Measurements from ENCODE around the gene WAS.
"Not testable (repeated sequence)": the region's sequence is repeated elsewhere in the genome, so short reads cannot be mapped to it uniquely, and the experiment has no call there.

Gene WAS

DNA sequence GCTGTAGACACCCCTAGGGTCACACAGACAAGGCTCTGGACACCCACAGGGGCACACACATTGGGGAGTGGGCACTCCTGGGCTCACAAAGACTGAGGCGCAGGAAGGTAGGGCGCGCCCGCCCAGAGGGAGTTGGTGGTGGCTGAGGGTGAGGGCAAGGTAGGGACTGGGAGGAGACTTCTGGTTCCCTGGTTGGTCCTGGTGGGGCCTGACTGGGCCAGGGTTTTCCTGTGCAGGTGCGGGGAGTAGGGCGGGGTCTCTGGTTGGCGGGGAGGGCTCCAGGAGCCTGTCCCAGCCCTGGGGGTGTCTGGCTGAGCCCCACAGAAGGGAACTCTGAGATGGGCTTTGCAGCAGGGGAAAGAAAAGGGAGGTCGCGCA is 6.7 kb upstream of the WAS start:
- DNase-seq: no peak
- peak overlapping the region; percentile 88 to 95 for H3K27ac Mint-ChIP-seq
- ATAC-seq: peak; percentile 44
- no peaks in the 10 kb centered on the region for H3K27me3 Mint-ChIP-seq
- no peaks in the 10 kb centered on the region for H3K9me3 Mint-ChIP-seq
- peaks cover 35% of the 10 kb centered on the region for H3K4me1 Mint-ChIP-seq
- peak overlapping the region; percentile 93 to 95 for H3K4me3 Mint-ChIP-seq

DNA sequence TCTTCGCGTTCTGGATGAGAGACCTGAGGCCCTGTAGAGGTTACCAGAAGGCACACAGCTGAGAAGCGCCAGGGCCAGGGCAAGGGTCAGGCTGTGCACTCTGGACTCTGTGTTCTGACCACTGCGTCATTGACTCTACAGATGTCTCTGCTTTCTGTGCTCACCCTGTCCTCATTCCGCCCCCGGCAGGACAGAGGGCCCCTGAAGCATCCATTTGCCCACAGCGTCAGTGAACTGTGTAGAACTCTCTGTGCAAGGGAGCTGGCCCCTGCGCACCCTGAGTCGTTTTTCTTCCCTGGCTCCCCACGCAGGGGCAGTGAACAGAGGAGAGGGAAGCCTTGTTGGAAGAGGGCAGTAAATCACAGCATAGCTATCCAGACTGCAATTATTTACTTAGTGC is 6.1 kb upstream of the WAS start:
- Mint-ChIP-seq H3K27ac (peak overlapping the region; percentile 88 to 95), H3K9me3 (no peaks in the 10 kb centered on the region), H3K27me3 (no peaks in the 10 kb centered on the region), H3K4me1 (peaks cover 41% of the 10 kb centered on the region), H3K4me3 (peak overlapping the region; percentile 93 to 95)
- ATAC-seq: no peak
- no peak for DNase-seq

DNA sequence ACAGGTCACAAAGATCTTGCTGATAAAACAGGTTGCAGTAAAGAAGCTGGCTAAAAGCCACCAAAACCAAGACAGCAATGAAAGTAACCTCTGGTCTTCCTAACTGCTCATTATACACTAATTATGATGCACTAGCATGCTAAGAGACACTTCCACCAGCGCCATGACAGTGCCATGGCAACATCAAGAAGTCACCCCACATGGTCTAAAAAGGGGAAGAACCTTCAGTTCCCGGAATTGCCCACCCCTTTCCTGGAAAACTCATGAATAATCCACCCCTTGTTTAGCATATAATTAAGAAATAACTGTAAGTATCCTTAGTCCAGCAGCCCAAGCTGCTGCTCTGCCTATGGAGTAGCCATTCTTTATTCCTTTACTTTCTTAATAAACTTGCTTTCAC is 3.1 kb upstream of the WAS start:
- Mint-ChIP-seq H3K4me3 (peak overlapping the region in 1 of 2 donors; percentile 24), H3K4me1 (peaks cover 64% of the 10 kb centered on the region), H3K27ac (peak overlapping the region in 1 of 2 donors; percentile 61)
- peak; percentile 26 to 60 for DNase-seq
- H3K9me3 Mint-ChIP-seq, H3K27me3 Mint-ChIP-seq, ATAC-seq: not testable (repeated sequence)

DNA sequence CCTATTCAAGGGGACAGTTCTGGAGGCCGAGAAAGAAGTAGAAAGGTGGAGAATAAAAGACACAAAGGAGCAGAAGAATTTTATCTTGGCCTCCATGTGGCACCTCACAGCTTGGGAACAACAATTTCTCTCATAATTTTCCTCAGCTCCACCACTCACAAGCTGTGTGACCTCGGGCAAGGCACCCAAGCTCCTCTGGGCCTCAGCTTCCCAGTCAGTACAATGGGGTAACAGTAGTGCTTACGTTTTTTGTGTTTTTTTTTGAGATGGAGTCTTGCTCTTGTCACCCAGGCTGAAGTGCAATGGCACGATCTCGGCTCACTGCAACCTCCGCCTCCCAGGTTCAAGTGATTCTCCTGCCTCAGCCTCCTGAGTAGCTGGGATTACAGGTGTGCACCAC is 2.7 kb upstream of the WAS start:
- not testable (repeated sequence) for DNase-seq, ATAC-seq, H3K9me3 Mint-ChIP-seq, H3K27me3 Mint-ChIP-seq
- Mint-ChIP-seq H3K4me3 (peak overlapping the region in 1 of 2 donors; percentile 24), H3K27ac (peak overlapping the region in 1 of 2 donors; percentile 88), H3K4me1 (peaks cover 69% of the 10 kb centered on the region)

DNA sequence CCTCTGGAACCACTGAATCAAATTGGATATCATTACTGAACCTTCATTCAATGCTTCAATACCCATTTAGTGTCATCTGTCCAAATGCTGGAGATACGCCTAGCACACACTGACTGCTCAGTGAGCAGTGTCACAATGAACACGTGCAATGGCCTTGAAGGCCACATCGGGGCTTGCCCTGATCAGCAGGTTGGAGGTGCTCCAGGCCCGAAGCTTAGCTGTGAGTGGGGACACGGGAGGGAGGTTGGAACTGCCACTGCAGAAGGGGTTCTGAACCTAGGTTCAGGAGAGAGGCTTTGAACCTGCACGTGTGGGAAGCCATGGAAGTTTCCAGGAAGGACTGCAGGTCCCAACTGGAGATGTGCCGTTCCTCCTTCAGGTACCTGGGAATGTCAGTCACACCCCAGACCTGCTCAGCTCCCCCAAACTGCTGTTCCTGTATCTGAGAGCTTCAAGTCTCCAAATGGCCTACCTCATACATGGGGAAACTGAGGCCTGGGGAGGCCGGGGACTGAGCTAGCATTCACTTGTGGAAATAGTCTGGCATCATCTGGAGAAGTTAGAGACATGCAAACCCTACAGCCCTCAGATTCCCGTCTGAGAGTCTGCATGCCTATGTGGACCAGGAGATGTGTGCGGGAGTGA is 1.9 kb upstream of the WAS start:
- no peaks in the 10 kb centered on the region for H3K9me3 Mint-ChIP-seq
- H3K4me3 Mint-ChIP-seq: peak overlapping the region in 1 of 2 donors; percentile 13
- no peak overlapping the region for H3K27ac Mint-ChIP-seq
- no peaks in the 10 kb centered on the region for H3K27me3 Mint-ChIP-seq
- ATAC-seq (no peak), DNase-seq (no peak)
- H3K4me1 Mint-ChIP-seq: peaks cover 75% of the 10 kb centered on the region

DNA sequence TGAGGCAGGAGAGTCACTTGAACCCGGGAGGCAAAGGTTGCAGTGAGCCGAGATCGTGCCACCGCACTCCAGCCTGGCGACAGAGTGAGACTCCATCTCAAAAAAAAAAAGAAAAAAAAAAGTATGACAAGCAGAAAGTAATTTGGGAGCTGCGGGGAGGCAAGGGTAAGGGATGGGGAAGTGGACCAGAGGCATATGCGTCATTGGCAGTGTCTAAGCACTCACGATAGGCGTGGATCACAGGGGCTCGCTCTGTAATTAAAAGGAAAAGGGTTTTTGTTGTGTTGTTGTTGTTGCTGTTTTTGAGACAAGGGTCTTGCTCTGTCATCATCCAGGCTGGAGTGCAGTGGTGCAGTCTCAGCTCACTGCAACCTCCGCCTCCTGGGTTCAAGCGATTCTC is 804 bp upstream of the WAS start:
- not testable (repeated sequence) for DNase-seq, ATAC-seq, H3K27me3 Mint-ChIP-seq, H3K9me3 Mint-ChIP-seq
- H3K4me1 Mint-ChIP-seq: peaks cover 75% of the 10 kb centered on the region
- H3K27ac Mint-ChIP-seq: peak overlapping the region in 1 of 2 donors; percentile 98
- H3K4me3 Mint-ChIP-seq: peak overlapping the region; percentile 94 to 96

DNA sequence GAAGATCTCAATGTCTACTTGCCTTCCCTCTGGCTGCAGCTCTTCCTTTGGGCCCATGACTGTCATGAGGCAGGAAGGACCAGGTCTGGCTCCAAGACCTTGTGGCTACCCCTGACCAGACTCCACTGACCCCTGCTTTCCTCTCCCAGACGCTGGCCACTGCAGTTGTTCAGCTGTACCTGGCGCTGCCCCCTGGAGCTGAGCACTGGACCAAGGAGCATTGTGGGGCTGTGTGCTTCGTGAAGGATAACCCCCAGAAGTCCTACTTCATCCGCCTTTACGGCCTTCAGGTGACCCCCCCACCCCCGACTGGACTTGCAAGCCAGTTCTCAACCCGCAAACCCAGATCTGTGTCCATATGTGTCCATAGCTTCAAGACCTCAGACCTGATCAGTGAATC is 535 bp downstream of the WAS start:
- H3K4me3 Mint-ChIP-seq: peak overlapping the region; percentile 94 to 96
- peaks cover 71% of the 10 kb centered on the region for H3K4me1 Mint-ChIP-seq
- ATAC-seq (no peak), DNase-seq (no peak)
- H3K27me3 Mint-ChIP-seq: no peaks in the 10 kb centered on the region
- H3K27ac Mint-ChIP-seq: peak overlapping the region; percentile 95 to 98
- H3K9me3 Mint-ChIP-seq: no peaks in the 10 kb centered on the region

DNA sequence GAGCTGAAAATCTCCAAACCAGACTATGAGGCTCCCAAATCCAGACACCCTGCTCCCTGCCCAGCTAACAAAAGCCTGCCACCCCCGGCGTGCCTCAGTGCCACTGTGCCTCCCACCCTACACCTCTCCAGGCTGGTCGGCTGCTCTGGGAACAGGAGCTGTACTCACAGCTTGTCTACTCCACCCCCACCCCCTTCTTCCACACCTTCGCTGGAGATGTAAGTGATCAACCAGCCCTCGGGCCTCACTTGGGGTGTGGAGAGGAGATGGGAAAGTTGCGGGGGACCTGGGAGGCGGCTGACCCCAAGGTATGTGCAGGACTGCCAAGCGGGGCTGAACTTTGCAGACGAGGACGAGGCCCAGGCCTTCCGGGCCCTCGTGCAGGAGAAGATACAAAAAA is 1.8 kb downstream of the WAS start:
- no peaks in the 10 kb centered on the region for H3K9me3 Mint-ChIP-seq
- peak overlapping the region; percentile 94 to 96 for H3K4me3 Mint-ChIP-seq
- DNase-seq: no peak
- ATAC-seq: no peak
- H3K27me3 Mint-ChIP-seq: no peaks in the 10 kb centered on the region
- peak overlapping the region in 1 of 2 donors; percentile 42 for H3K27ac Mint-ChIP-seq
- peaks cover 64% of the 10 kb centered on the region for H3K4me1 Mint-ChIP-seq

DNA sequence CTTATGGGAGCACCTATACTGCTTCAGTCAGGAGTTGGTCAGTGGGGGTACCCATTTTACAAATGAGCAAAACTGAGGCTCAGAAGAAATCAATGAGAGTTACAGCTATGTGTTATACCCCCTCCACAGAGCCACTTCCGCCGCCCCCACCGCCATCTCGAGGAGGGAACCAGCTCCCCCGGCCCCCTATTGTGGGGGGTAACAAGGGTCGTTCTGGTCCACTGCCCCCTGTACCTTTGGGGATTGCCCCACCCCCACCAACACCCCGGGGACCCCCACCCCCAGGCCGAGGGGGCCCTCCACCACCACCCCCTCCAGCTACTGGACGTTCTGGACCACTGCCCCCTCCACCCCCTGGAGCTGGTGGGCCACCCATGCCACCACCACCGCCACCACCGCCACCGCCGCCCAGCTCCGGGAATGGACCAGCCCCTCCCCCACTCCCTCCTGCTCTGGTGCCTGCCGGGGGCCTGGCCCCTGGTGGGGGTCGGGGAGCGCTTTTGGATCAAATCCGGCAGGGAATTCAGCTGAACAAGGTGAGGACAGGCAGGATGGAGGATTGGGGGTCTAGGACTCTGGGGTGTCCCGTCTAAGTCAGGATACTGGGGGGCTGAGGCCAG is 5.0 kb downstream of the WAS start:
- no peak overlapping the region for H3K27ac Mint-ChIP-seq
- H3K4me3 Mint-ChIP-seq: no peak overlapping the region
- no peaks in the 10 kb centered on the region for H3K9me3 Mint-ChIP-seq
- no peaks in the 10 kb centered on the region for H3K27me3 Mint-ChIP-seq
- peak; percentile 45 for ATAC-seq
- H3K4me1 Mint-ChIP-seq: peaks cover 40% of the 10 kb centered on the region
- DNase-seq: no peak

DNA sequence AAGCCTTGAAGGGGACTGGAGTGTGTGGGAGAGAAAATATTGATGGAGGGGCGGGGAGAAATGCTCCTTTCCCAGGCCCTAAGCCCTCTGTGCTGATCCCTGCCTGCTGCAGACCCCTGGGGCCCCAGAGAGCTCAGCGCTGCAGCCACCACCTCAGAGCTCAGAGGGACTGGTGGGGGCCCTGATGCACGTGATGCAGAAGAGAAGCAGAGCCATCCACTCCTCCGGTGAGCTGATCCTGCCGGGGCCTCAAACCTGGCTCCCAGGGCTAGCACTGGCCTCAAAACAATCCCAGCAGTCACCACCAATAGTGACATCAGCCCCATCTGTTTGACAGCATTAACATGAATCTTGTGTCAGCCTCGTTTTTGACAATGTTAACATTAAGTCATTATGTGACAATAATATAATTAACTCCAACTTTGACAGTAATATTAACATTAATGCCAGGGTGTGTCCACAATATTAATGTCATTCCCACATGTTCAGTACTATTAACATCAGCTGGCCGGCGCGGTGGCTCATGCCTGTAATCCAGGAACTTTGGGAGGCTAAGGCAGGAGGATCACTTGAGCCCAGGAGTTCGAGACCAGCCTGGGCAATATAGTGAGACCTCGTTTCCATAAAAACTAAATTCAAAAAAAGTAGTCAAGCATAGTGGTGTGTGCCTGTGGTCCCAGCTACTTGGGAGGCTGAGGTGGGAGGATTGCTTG is 5.8 kb downstream of the WAS start:
- no peak for DNase-seq
- ATAC-seq: no peak
- peaks cover 38% of the 10 kb centered on the region for H3K4me1 Mint-ChIP-seq
- no peaks in the 10 kb centered on the region for H3K9me3 Mint-ChIP-seq
- H3K4me3 Mint-ChIP-seq: no peak overlapping the region
- H3K27me3 Mint-ChIP-seq: no peaks in the 10 kb centered on the region
- H3K27ac Mint-ChIP-seq: no peak overlapping the region

DNA sequence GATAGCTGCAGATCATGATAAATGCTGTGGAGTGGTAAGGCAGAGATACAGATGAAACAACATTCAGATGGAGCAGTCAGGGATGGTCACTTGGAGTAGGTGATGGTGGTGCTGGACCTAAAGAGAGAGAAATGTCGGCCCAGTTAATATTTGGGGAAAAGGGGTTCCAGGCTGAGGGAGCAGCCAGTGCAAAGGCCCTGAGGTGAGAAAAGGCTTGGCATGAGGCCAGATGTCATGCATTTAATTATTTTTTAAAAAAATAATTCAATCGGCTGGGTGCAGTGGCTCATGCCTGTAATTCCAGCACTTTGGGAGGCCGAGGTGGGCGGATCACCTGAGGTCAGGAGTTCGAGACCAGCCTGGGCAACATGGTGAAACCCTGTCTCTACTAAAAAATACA is 8.1 kb downstream of the WAS start:
- DNase-seq, H3K27me3 Mint-ChIP-seq, H3K4me3 Mint-ChIP-seq, H3K27ac Mint-ChIP-seq, H3K9me3 Mint-ChIP-seq, ATAC-seq: not testable (repeated sequence)
- peaks cover 31% of the 10 kb centered on the region for H3K4me1 Mint-ChIP-seq

DNA sequence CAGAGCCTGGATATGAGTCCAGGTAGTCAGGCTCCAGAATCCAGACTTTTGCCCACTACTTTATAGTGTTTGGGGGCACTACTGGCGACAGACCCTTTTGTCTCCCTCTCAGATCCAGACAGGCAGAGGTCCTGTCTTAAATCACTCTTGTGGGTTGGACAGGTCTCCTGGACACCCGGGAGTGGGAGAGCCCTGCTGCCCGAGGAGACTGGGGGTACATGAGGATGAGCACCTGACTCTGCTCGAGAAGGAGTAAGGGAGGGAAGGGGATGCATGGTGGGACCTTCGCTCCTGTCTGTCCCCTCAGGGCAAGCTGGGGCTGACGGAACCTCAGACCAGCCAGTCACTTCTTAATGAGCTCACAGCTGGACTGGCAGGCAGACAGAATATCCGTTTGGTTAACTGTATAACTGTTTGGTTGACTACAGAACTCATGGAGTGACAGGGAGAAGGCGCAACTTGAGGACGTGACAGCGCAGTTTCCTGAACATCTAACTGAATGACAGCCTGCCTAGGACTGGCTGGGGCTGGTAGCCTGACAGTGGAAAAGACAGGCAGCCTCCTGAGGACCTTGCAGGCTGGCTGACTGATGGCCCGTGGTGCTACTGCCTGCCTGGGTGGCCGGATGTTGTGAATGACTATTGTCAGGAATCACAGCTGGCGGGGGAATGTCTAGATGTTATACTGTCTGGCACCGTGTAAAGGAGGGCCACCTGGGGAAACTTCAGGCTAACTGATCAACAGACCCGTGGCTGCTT is 11.4 kb downstream of the WAS start:
- Mint-ChIP-seq H3K4me3 (peak overlapping the region; percentile 86 to 92), H3K9me3 (no peaks in the 10 kb centered on the region), H3K27me3 (no peaks in the 10 kb centered on the region), H3K4me1 (peaks cover 29% of the 10 kb centered on the region), H3K27ac (peak overlapping the region; percentile 48 to 74)
- DNase-seq (no peak), ATAC-seq (no peak)

DNA sequence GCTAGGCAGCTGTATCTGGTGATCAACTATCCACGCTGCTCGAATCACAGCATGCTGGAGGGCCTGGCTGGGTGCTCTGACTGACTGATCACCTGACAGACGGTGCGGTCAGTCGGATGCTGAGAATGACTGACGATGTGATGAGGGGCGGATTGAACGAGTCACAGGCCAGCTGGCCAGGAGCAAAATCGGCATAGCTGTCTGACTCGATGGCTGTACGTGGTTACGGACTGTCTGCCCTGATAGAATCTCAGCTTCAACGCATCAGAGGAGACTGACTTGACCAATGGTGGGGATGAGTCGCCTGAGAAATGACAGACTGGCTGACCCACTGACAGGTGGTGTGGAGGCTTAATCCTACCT is 11.9 kb downstream of the WAS start:
- H3K27ac Mint-ChIP-seq: peak overlapping the region; percentile 95 to 98

DNA sequence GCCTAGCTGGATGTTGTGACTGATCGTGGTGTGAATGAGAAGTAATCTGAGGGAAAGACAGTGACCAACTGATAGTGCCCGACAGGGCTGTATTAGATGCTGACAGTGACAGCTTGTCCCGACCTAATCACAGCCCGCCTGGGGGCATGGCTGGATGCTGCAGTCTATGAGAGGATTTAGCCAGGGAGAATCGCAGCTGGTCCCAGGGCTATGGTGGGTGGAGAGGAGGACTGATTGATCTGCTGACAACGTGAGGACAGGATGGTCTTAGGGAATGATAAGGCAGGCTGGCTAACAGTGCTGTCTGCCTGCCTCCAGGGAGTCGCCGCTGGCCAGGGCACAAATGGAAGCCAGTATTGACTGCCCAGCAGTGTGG is 12.3 kb downstream of the WAS start:
- H3K27ac Mint-ChIP-seq: peak overlapping the region; percentile 95 to 98
- H3K4me3 Mint-ChIP-seq: peak overlapping the region; percentile 86 to 92
- no peaks in the 10 kb centered on the region for H3K27me3 Mint-ChIP-seq
- ATAC-seq (peak; percentile 11), DNase-seq (no peak)
- H3K9me3 Mint-ChIP-seq: no peaks in the 10 kb centered on the region
- H3K4me1 Mint-ChIP-seq: peaks cover 36% of the 10 kb centered on the region

More for the DNA sequence above, 11.9 kb downstream of the WAS start:
- Mint-ChIP-seq H3K27me3 (no peaks in the 10 kb centered on the region), H3K4me3 (peak overlapping the region; percentile 86 to 92), H3K4me1 (peaks cover 32% of the 10 kb centered on the region), H3K9me3 (no peaks in the 10 kb centered on the region)
- DNase-seq (no peak), ATAC-seq (no peak)

DNA sequence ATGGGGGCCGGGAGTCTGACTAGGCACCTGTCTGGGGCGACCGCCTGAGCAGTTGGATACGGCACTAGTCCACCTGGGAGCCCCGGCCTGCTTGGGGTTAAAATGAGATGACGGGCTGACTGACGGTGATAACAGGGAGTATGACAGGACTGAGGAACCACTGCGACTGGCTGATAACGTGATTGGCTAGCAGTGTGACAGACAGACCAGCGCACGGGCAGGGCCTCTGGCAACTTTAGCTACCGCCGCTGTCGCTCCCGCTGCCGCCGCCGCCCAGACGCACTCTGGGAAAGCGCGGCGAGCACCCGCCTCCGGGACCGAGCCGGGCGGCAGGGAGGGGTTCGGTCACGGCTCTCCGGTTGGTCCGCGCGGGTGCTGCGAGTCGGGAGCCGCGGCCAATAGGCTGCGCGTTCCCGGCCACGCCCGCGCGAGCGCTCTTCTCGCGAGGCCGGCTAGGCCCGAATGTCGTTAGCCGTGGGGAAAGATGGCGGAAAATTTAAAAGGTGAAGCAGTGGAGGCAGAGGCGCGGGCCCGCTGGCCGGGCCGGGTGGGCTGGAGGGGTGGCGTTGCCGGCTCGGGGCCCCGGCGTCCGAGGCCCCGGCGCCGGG is 12.8 kb downstream of the WAS start, which contains the start of gene SUV39H1:
TSS of gene SUV39H1 (plus strand) at position 434 of the 608 bp plus-strand sequence. CDS start at position 485, 51 bp downstream.
- peak within 1 kb of the TSS; percentile 92 to 94 for H3K4me3 Mint-ChIP-seq
- H3K4me1 Mint-ChIP-seq: peaks cover 41% of the 10 kb centered on the region
- DNase-seq (peak; percentile 83 to 91), ATAC-seq (peak; percentile 95)
- H3K27me3 Mint-ChIP-seq: no peaks in the 10 kb centered on the region
- no peaks in the 10 kb centered on the region for H3K9me3 Mint-ChIP-seq
- peak within 1 kb of the TSS; percentile 95 to 98 for H3K27ac Mint-ChIP-seq

All from stimulated activated naive CD8-positive, alpha-beta T cell treated with anti-CD3 and anti-CD28 coated beads, Interleukin-15, amount 100 ng/mL, for 72 hours (primary cell).